ENCODE data around the gene ZBTB7C. TPM values are rescaled to one million over a fixed set of nuclear protein-coding genes. Genes with fewer than 3 reads are reported as not detected.
A peak's percentile ranks its signal among the peaks of the same experiment; 100 is the strongest.

ZBTB7C gene
- polyA plus RNA-seq, 2 of the 4 experiments (the other 2 are of a cell fraction), result 0.10 to 0.12 TPM

DNA sequence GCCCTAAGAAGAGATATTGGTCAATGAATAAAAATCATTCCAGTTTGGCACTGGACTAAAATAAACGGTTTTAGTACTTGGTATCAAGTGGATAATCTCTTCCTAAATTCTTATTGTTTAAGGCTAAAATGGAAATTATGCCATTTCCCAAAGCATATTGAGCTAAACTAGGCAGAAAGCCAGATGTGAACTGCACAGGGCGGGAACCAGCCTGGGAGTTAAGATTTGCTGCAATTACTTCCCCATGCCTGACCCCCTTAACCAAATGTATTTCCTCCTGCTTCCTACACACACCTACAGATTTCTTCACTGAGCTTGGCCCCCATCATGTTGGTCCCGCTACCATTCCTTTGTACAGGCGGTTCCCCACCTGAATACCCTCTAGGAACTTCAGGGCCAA, 12.2 kb downstream of the ZBTB7C start:
- ChIA-PET CTCF (no interaction called here), POLR2A (no interaction called here)
- no peak overlapping the region for H3K4me3 ChIP-seq
- WGBS (ENCODE audit: missing lambda C conversion rate), result 63% methylated on average over 4 of the region's 4 CpGs
- H3K9me3 ChIP-seq, result no peaks in the 10 kb centered on the region
- TF ChIP-seq JUN (IDR thresholded peaks at IDR 0.05) (no peak), FOSB (CRISPR knock-in tag; IDR thresholded peaks at IDR 0.05) (no peak), RARB (CRISPR knock-in tag; IDR thresholded peaks at IDR 0.05) (no peak), EP300 (IDR thresholded peaks at IDR 0.05) (no peak), RFX5 (IDR thresholded peaks at IDR 0.05) (no peak)
- TF ChIP-seq, protein P1, sequence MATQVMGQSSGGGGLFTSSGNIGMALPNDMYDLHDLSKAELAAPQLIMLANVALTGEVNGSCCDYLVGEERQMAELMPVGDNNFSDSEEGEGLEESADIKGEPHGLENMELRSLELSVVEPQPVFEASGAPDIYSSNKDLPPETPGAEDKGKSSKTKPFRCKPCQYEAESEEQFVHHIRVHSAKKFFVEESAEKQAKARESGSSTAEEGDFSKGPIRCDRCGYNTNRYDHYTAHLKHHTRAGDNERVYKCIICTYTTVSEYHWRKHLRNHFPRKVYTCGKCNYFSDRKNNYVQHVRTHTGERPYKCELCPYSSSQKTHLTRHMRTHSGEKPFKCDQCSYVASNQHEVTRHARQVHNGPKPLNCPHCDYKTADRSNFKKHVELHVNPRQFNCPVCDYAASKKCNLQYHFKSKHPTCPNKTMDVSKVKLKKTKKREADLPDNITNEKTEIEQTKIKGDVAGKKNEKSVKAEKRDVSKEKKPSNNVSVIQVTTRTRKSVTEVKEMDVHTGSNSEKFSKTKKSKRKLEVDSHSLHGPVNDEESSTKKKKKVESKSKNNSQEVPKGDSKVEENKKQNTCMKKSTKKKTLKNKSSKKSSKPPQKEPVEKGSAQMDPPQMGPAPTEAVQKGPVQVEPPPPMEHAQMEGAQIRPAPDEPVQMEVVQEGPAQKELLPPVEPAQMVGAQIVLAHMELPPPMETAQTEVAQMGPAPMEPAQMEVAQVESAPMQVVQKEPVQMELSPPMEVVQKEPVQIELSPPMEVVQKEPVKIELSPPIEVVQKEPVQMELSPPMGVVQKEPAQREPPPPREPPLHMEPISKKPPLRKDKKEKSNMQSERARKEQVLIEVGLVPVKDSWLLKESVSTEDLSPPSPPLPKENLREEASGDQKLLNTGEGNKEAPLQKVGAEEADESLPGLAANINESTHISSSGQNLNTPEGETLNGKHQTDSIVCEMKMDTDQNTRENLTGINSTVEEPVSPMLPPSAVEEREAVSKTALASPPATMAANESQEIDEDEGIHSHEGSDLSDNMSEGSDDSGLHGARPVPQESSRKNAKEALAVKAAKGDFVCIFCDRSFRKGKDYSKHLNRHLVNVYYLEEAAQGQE (IDR thresholded peaks at IDR 0.05), result no peak
- ATAC-seq, result no peak
- no peak for DNase-seq (ENCODE audit: low read depth in 1 of 2, low spot score in 1 of 2)
- no peaks in the 10 kb centered on the region for H3K4me1 ChIP-seq
- no peak for FAIRE-seq
- no peak overlapping the region for H3K27ac ChIP-seq
- no peak overlapping the region for H3K4me2 ChIP-seq

DNA sequence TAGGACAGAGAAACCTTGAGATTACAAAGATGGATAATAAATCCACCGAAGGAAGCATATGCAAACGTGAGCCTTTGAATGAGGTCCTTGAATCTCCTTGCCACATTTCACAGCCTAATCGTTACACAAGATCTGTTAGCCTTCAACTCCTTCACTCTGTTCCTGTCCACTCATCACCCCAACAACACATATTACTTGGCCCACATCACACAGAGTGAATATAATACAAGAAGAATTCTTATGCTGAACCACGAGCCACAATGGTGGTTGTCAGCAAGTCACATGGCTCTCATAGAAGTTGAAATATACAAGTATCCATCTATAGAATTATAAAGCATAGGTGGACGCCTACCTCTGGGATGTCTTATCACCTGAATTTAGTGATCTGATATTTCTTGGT, 12.6 kb downstream of the ZBTB7C start:
- POLR2A ChIA-PET, result no interaction called here
- H3K4me1 ChIP-seq, result no peaks in the 10 kb centered on the region
- no peak for DNase-seq (ENCODE audit: low read depth in 1 of 2, low spot score in 1 of 2)
- H3K4me2 ChIP-seq, result no peak overlapping the region
- CTCF ChIA-PET, result interaction anchor here (1.2 to 1.6 kb wide), 2 partner anchors 10 to 194 kb away, joined by 3 to 4 read pairs; no protein-coding TSS in a partner anchor
- no peak overlapping the region for H3K4me3 ChIP-seq
- ATAC-seq, result no peak
- no peaks in the 10 kb centered on the region for H3K9me3 ChIP-seq
- no peak for TF ChIP-seq MAFK (IDR thresholded peaks at IDR 0.05; ENCODE audit: partially characterized antibody)
- TF ChIP-seq EP300 (IDR thresholded peaks at IDR 0.05), result no peak
- TF ChIP-seq, protein P2, sequence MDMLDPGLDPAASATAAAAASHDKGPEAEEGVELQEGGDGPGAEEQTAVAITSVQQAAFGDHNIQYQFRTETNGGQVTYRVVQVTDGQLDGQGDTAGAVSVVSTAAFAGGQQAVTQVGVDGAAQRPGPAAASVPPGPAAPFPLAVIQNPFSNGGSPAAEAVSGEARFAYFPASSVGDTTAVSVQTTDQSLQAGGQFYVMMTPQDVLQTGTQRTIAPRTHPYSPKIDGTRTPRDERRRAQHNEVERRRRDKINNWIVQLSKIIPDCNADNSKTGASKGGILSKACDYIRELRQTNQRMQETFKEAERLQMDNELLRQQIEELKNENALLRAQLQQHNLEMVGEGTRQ (IDR thresholded peaks at IDR 0.05), result no peak
- TF ChIP-seq KDM1A (IDR thresholded peaks at IDR 0.05; ENCODE audit: low read depth), result no peak
- no peak for TF ChIP-seq RNF2 (IDR thresholded peaks at IDR 0.05; ENCODE audit: borderline replicate concordance, low read depth)
- no peak for TF ChIP-seq ZFP36 (IDR thresholded peaks at IDR 0.05; ENCODE audit: borderline replicate concordance, partially characterized antibody)
- 37% methylated on average over 5 of the region's 5 CpGs for WGBS (ENCODE audit: missing lambda C conversion rate)
- no peak overlapping the region for H3K27ac ChIP-seq
- FAIRE-seq, result no peak

DNA sequence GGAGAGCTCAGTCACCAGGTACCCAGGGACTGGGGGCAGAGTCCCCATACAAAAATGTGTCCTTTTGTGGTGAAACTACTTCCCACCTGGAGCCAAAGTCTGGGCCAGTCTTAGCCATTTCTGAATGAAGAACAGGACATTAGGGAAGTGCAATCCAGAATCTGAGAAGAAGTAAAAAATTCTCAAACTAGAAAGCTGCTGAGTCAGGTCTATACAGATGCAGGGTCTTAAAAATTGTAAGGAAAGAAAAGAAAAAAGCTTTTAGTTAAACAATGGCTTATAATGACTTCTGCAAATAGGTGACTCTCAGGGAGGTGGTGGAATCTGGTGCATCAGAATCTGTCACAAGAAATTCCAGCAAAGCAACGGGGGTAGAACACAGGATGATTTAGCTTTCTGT, 13.5 kb downstream of the ZBTB7C start:
- 55% methylated on average over 1 of the region's 1 CpG for WGBS (ENCODE audit: missing lambda C conversion rate)
- ChIA-PET CTCF (interaction anchor here (1.2 to 1.6 kb wide), 4 partner anchors 11 to 193 kb away, joined by 3 to 4 read pairs (median 3); no protein-coding TSS in a partner anchor), POLR2A (no interaction called here)
- Histone ChIP-seq H3K4me3 (no peak overlapping the region), H3K4me2 (no peak overlapping the region), H3K27ac (no peak overlapping the region), H3K4me1 (no peaks in the 10 kb centered on the region), H3K9me3 (no peaks in the 10 kb centered on the region)
- no peak for DNase-seq (ENCODE audit: low read depth in 1 of 2, low spot score in 1 of 2)
- no peak for ATAC-seq
- no peak for TF ChIP-seq RNF2 (IDR thresholded peaks at IDR 0.05; ENCODE audit: borderline replicate concordance, low read depth)
- peak; percentile 51 for TF ChIP-seq MAFK (IDR thresholded peaks at IDR 0.05; ENCODE audit: partially characterized antibody)
- no peak for FAIRE-seq

DNA sequence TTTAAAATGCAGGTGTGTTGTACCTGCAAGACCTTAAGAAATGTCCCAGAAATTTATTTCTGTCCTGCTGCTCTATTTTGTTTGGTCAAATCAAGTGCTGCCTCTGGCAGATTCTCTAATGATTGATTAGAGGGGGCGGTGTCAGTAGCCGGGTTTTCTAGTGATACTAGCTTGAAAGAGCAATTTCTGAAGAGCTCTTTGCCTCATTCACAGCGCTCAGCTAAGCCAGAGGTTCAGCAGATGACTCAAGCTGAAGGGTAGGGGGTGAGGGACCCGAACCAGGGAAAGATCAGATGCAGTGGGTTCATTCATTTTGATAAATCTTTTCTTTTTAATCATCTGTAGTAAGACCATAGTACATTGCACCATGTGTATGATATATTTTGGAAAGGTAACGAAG, 15.0 kb downstream of the ZBTB7C start:
- 44% methylated on average over 5 of the region's 5 CpGs for WGBS (ENCODE audit: missing lambda C conversion rate)
- H3K4me3 ChIP-seq, result no peak overlapping the region
- no peak overlapping the region for H3K4me2 ChIP-seq
- peaks cover 6% of the 10 kb centered on the region for H3K4me1 ChIP-seq
- H3K9me3 ChIP-seq, result no peaks in the 10 kb centered on the region
- TF ChIP-seq JUN (IDR thresholded peaks at IDR 0.05), result no peak
- no peak for TF ChIP-seq RARB (CRISPR knock-in tag; IDR thresholded peaks at IDR 0.05)
- TF ChIP-seq HOXB13 (CRISPR knock-in tag; IDR thresholded peaks at IDR 0.05; ENCODE audit: low read depth), result no peak
- no peak for TF ChIP-seq POLR2AphosphoS2 (conservative IDR thresholded peaks at IDR 0.05; ENCODE audit: low read length)
- TF ChIP-seq RFX5 (IDR thresholded peaks at IDR 0.05), result no peak
- no peak overlapping the region for H3K27ac ChIP-seq
- DNase-seq (ENCODE audit: low read depth in 1 of 2, low spot score in 1 of 2) (no peak), FAIRE-seq (no peak), ATAC-seq (no peak)
- ChIA-PET CTCF (interaction anchor here (0.8 to 1.5 kb wide), 2 partner anchors 59 to 165 kb away, joined by 3 read pairs; no protein-coding TSS in a partner anchor), POLR2A (no interaction called here)

All from A549 (cell line).